ENCODE results near the gene GRIPAP1. TPM values are rescaled to one million over a fixed set of nuclear protein-coding genes. Genes with fewer than 3 reads are reported as not detected.
A peak's percentile ranks its signal among the peaks of the same experiment; 100 is the strongest.

Gene GRIPAP1, protein sequence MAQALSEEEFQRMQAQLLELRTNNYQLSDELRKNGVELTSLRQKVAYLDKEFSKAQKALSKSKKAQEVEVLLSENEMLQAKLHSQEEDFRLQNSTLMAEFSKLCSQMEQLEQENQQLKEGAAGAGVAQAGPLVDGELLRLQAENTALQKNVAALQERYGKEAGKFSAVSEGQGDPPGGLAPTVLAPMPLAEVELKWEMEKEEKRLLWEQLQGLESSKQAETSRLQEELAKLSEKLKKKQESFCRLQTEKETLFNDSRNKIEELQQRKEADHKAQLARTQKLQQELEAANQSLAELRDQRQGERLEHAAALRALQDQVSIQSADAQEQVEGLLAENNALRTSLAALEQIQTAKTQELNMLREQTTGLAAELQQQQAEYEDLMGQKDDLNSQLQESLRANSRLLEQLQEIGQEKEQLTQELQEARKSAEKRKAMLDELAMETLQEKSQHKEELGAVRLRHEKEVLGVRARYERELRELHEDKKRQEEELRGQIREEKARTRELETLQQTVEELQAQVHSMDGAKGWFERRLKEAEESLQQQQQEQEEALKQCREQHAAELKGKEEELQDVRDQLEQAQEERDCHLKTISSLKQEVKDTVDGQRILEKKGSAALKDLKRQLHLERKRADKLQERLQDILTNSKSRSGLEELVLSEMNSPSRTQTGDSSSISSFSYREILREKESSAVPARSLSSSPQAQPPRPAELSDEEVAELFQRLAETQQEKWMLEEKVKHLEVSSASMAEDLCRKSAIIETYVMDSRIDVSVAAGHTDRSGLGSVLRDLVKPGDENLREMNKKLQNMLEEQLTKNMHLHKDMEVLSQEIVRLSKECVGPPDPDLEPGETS
- total RNA-seq (10 to 100 TPM; 29.1 to 30.0 TPM), polyA plus RNA-seq (ENCODE audit: insufficient read length in 2 of 2) (100 to 1,000 TPM in 1 of 2 donors, 10 to 100 TPM in 1; 91.2 to 116 TPM)
- long read RNA-seq, donor 1, partial matches to known transcripts, result 19 of 23 reads
- long read RNA-seq, donor 1, other reads (novel, unspliced or antisense), result 0 of 23 reads
- long read RNA-seq, donor 2, result 0 reads
- long read RNA-seq, donor 3, partial matches to known transcripts, result 0 of 1 reads
- long read RNA-seq, donor 3, other reads (novel, unspliced or antisense), result 0 of 1 reads
- long read RNA-seq, donor 4, partial matches to known transcripts, result 10 of 12 reads
- long read RNA-seq, donor 4, other reads (novel, unspliced or antisense), result 0 of 12 reads

DNA sequence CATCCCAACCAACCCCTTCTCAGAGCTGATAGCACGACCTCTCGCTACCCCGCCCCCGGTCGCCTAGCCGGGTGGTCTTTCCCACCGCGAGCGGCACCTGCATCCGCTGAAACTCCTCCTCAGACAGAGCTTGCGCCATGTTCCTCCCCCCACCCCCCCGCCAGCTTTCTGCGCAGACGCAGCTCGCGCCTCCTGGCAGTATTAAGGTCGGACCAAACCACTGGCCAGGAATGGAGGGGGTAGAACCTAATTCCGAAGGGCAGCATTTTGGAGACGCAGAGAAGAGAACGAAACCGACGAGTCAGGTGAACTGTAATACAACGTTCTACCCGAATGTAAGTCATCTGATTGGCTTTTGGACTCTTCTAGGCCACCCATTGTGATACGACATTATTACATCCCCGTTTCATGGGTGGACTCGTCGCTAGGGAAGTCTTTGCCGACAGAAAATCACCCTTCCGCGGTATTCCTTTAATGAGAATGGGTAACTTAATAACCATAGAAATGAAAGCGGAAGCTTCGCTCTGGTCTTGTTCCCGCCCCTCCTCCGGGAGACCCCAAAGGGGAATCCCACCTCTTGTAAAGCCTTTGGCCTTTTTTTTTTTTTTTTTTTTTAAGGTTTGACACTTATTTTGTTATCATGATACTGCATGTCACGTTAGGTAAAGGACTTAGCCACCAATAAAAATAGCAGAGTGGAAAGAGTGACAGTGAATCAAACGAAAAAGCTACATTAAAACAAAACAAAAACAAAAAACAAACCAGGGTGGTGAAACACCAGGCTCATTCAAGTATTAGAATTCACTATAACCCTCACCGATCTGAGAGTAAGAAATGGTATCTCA is at the start of gene GRIPAP1:
Gene GRIPAP1 (minus strand): TSS at position 174 of the 845 bp plus-strand sequence. CDS start 35 bp downstream, at position 139.
- DNase-seq (ENCODE audit: low read depth in 4 of 6, low spot score in 6 of 6), result peak; percentile 69 to 97 (median 76)
- Histone ChIP-seq H3K9me3 (ENCODE audit: control insufficient read depth, insufficient read depth, low read length) (no peaks in the 10 kb centered on the region), H3K4me3 (ENCODE audit: low read depth, low read length) (peak within 1 kb of the TSS; percentile 82), H3K27me3 (ENCODE audit: control insufficient read depth, insufficient read depth, low read length) (no peaks in the 10 kb centered on the region), H3K36me3 (ENCODE audit: control insufficient read depth, insufficient read depth, low read length) (peaks cover 14% of the 10 kb centered on the region), H3K27ac (ENCODE audit: low read depth, low read length) (peak within 1 kb of the TSS; percentile 78), H3K4me1 (ENCODE audit: control insufficient read depth, insufficient read depth, low read length) (no peaks in the 10 kb centered on the region)
- 25% methylated on average over 21 of the region's 38 CpGs for WGBS (ENCODE audit: insufficient coverage)

DNA sequence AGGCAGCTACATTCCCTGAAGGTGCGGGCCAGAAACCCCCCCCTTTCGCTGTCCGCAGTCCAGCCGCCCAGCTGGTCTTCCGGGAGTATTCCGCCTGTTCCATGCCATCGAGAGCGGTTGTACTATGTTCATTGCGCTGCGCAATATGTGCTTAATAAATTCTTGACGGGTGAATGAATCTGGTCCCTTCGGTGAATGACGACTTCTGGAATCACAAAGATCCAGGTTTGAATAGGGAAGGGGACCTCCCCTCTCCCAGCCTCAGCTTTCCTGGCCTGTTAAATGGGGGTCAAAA is 41.9 kb upstream of the GRIPAP1 start:
- 34% methylated on average over 10 of the region's 13 CpGs for WGBS (ENCODE audit: insufficient coverage)
- Histone ChIP-seq H3K27me3 (ENCODE audit: control insufficient read depth, insufficient read depth, low read length) (no peaks in the 10 kb centered on the region), H3K9me3 (ENCODE audit: control insufficient read depth, insufficient read depth, low read length) (no peaks in the 10 kb centered on the region), H3K4me3 (ENCODE audit: low read depth, low read length) (peak overlapping the region; percentile 33), H3K4me1 (ENCODE audit: control insufficient read depth, insufficient read depth, low read length) (peaks cover 16% of the 10 kb centered on the region), H3K36me3 (ENCODE audit: control insufficient read depth, insufficient read depth, low read length) (peaks cover 9% of the 10 kb centered on the region), H3K27ac (ENCODE audit: low read depth, low read length) (peak overlapping the region; percentile 73)
- DNase-seq (ENCODE audit: low read depth in 4 of 6, low spot score in 6 of 6), result no peak

DNA sequence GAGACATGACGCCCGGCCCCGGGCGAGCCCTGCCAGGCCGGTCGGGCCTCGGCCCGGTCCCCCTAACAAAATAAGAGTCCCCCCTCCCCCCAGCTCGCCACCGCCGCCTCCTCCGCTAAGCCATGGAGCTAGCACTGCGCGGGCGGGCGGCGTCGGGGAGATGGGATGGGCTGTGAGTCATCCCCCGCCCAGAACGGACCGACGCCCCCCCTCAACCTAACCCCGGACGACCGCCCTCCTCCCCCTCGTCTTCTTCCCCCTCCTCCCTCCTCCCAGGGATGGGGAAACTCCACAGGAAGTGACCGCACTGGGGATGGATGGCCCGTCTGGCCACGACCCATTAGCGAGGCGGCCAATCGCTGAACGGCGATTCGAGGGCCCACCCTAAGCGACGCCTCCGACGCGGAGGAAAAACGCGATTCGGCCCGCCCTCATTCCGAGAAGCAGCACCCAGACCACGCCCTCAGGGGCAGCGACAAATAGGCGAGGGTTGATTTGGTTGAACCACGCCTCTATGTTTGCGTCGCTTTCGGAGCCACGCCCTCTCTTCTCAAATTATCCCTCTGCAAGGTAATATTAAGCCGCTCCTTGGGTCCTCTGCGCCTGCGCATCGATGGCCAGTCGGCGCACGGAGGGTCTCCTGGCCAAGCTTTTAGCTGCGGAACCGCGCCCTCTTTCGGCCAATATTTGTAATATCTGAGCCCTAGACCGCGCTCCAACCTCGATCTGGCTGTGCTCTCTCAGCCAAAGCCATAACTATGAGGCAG is 41.3 kb upstream of the GRIPAP1 start, which contains the start of gene TFE3:
Gene TFE3 (minus strand): TSS at position 138 of the 767 bp plus-strand sequence. CDS start 131 bp downstream, at position 7.
- Histone ChIP-seq H3K27me3 (ENCODE audit: control insufficient read depth, insufficient read depth, low read length) (no peaks in the 10 kb centered on the region), H3K4me1 (ENCODE audit: control insufficient read depth, insufficient read depth, low read length) (peaks cover 16% of the 10 kb centered on the region), H3K36me3 (ENCODE audit: control insufficient read depth, insufficient read depth, low read length) (peaks cover 15% of the 10 kb centered on the region), H3K4me3 (ENCODE audit: low read depth, low read length) (peak within 1 kb of the TSS; percentile 34), H3K9me3 (ENCODE audit: control insufficient read depth, insufficient read depth, low read length) (no peaks in the 10 kb centered on the region), H3K27ac (ENCODE audit: low read depth, low read length) (peak within 1 kb of the TSS; percentile 73)
- 26% methylated on average over 48 of the region's 67 CpGs for WGBS (ENCODE audit: insufficient coverage)
- DNase-seq (ENCODE audit: low read depth in 4 of 6, low spot score in 6 of 6), result peak; percentile 83 to 99 (median 93)

- Histone ChIP-seq H3K9me3 (ENCODE audit: control insufficient read depth, insufficient read depth, low read length) (no peaks in the 10 kb centered on the region), H3K36me3 (ENCODE audit: control insufficient read depth, insufficient read depth, low read length) (peaks cover 21% of the 10 kb centered on the region), H3K4me1 (ENCODE audit: control insufficient read depth, insufficient read depth, low read length) (peaks cover 16% of the 10 kb centered on the region), H3K4me3 (ENCODE audit: low read depth, low read length) (peak overlapping the region; percentile 34), H3K27me3 (ENCODE audit: control insufficient read depth, insufficient read depth, low read length) (no peaks in the 10 kb centered on the region), H3K27ac (ENCODE audit: low read depth, low read length) (peak overlapping the region; percentile 59)
- peak in 2 of 6 donors; percentile 1 to 10 for DNase-seq (ENCODE audit: low read depth in 4 of 6, low spot score in 6 of 6)
- WGBS (ENCODE audit: insufficient coverage), result 27% methylated on average over 29 of the region's 29 CpGs
Observed at GRCh38 chrX:49042581-49043219, 40.6 kb upstream of the GRIPAP1 start.

DNA sequence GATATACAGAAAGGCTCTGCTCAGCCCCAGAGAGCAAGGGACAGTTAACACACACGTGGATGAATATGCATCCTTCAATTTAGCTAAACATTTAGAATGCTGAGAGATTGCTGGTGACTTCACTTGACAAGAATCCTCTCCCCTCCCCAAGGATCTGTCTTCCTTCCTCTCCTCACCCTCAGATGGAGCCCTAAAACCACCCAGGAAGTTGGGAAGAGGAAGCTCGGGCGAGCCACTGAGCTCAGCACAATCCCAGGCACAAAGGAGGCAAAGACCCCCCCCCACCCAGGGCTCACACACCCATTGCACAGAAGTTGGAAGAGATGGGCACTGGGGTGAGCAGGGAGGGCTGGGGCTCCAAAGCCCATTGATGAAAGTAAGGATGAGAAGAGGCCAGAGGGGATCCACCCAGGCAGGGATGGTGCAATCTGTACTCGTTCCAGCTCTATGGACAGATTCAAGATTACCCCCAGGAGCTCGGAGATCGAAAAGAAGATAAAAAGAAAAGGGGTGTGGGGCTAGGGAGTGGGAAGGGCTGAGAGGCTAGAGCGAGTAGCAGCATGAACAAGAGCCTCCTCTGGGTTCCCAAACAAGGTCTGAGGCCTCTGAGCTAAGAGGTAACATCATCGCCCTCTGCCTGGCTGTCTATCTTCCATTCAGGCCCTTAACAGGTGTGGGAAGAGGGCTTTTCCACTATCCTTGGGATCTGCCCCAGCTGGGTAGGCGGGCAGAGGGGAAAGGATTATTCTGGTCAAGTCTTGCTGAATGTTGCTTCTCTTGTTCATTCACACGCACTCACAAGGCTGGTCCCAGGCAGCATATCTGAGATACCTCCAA is 39.9 kb upstream of the GRIPAP1 start:
- DNase-seq (ENCODE audit: low read depth in 4 of 6, low spot score in 6 of 6), result peak in 1 of 6 donors; percentile 9
- 25% methylated on average over 5 of the region's 10 CpGs for WGBS (ENCODE audit: insufficient coverage)
- H3K27me3 ChIP-seq (ENCODE audit: control insufficient read depth, insufficient read depth, low read length), result no peaks in the 10 kb centered on the region
- H3K9me3 ChIP-seq (ENCODE audit: control insufficient read depth, insufficient read depth, low read length), result no peaks in the 10 kb centered on the region
- peaks cover 28% of the 10 kb centered on the region for H3K36me3 ChIP-seq (ENCODE audit: control insufficient read depth, insufficient read depth, low read length)
- H3K4me1 ChIP-seq (ENCODE audit: control insufficient read depth, insufficient read depth, low read length), result peaks cover 16% of the 10 kb centered on the region
- H3K27ac ChIP-seq (ENCODE audit: low read depth, low read length), result peak overlapping the region; percentile 59
- peak overlapping the region; percentile 34 for H3K4me3 ChIP-seq (ENCODE audit: low read depth, low read length)

GRCh38 chrX:49040376-49040955 is 38.4 kb upstream of the GRIPAP1 start:
- WGBS (ENCODE audit: insufficient coverage), result 50% methylated on average over 5 of the region's 7 CpGs

GRCh38 chrX:49039598-49040375 is 37.7 kb upstream of the GRIPAP1 start:
- H3K9me3 ChIP-seq (ENCODE audit: control insufficient read depth, insufficient read depth, low read length), result no peaks in the 10 kb centered on the region
- no peak overlapping the region for H3K4me3 ChIP-seq (ENCODE audit: low read depth, low read length)
- H3K27me3 ChIP-seq (ENCODE audit: control insufficient read depth, insufficient read depth, low read length), result no peaks in the 10 kb centered on the region
- H3K4me1 ChIP-seq (ENCODE audit: control insufficient read depth, insufficient read depth, low read length), result peaks cover 16% of the 10 kb centered on the region
- 44% methylated on average over 6 of the region's 9 CpGs for WGBS (ENCODE audit: insufficient coverage)
- H3K27ac ChIP-seq (ENCODE audit: low read depth, low read length), result no peak overlapping the region
- DNase-seq (ENCODE audit: low read depth in 4 of 6, low spot score in 6 of 6), result peak in 2 of 6 donors; percentile 5 to 59
- H3K36me3 ChIP-seq (ENCODE audit: control insufficient read depth, insufficient read depth, low read length), result peaks cover 33% of the 10 kb centered on the region

More at GRCh38 chrX:49040376-49040955, 38.4 kb upstream of the GRIPAP1 start:
- Histone ChIP-seq H3K4me3 (ENCODE audit: low read depth, low read length) (no peak overlapping the region), H3K27ac (ENCODE audit: low read depth, low read length) (no peak overlapping the region), H3K9me3 (ENCODE audit: control insufficient read depth, insufficient read depth, low read length) (no peaks in the 10 kb centered on the region), H3K27me3 (ENCODE audit: control insufficient read depth, insufficient read depth, low read length) (no peaks in the 10 kb centered on the region), H3K4me1 (ENCODE audit: control insufficient read depth, insufficient read depth, low read length) (peaks cover 16% of the 10 kb centered on the region), H3K36me3 (ENCODE audit: control insufficient read depth, insufficient read depth, low read length) (peaks cover 33% of the 10 kb centered on the region)
- DNase-seq (ENCODE audit: low read depth in 4 of 6, low spot score in 6 of 6), result no peak
